Kidney epithelial cell (primary cell): ENCODE measurements around the gene ATP10B. TPM values are rescaled to one million over a fixed set of nuclear protein-coding genes. Genes with fewer than 3 reads are reported as not detected.

ENCODE experiments used
- DNase-seq: peaks from one replicate; pipeline ENCODE4 v3.0.0-alpha.2; 2010; ENCODE audit warnings: low read depth
- H3K27me3 ChIP-seq: 2 replicates; pipeline ENCODE4 v1.6.0; 2011; ENCODE audit warnings: low read length; ENCODE audit not compliant: control insufficient read depth, insufficient read depth
- H3K36me3 ChIP-seq: 2 replicates; pipeline ENCODE4 v1.5.1; 2011; ENCODE audit warnings: low read length; ENCODE audit not compliant: control insufficient read depth, insufficient read depth
- H3K4me3 ChIP-seq: 2 replicates; pipeline ENCODE4 v1.5.1; 2011; ENCODE audit warnings: low read depth, mild to moderate bottlenecking, control low read depth, low read length
- total RNA-seq: library from RNA; depleted of rRNA; stranded (reverse); fragments of >200 nt; gene quantifications from 2 replicates; pipeline ENCODE4 v1.2.3, GENCODE V29; 2015
- TF ChIP-seq, protein P1 (sequence below): IDR thresholded peaks from 2 replicates; pipeline ENCODE4 v1.5.1; 2011; ENCODE audit warnings: mild to moderate bottlenecking, moderate library complexity, low read length, control low read depth, inconsistent platforms; ENCODE audit not compliant: insufficient read depth, poor library complexity, severe bottlenecking

ATP10B gene
- total RNA-seq, 1 donor from 2014 or later = not detected

DNA sequence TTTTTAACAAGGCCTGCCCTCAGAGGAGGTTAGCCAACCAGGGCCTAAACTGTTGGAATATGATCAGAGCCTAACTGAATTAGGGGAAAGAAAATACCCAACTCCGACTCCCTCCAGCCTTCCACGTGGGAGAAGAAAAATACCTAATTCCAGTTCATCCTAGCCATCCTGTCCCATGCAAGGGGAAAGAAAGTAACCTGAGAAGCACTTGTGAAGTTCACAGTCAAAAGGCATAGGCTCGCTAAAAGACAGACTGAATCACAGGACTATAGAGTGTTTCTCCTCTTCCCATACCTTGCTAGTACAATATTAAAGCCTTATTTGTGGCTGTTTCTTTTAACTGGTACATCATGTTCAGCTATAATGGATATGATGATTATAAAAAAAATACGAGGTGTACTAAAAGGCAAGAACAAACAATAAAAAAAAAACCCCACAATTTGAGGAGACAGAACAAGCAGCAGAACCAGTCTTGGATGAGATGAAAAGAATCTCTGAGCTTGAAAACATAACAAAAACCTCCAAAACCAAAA, 18.0 kb upstream of the ATP10B start:
- TF ChIP-seq, protein P1, sequence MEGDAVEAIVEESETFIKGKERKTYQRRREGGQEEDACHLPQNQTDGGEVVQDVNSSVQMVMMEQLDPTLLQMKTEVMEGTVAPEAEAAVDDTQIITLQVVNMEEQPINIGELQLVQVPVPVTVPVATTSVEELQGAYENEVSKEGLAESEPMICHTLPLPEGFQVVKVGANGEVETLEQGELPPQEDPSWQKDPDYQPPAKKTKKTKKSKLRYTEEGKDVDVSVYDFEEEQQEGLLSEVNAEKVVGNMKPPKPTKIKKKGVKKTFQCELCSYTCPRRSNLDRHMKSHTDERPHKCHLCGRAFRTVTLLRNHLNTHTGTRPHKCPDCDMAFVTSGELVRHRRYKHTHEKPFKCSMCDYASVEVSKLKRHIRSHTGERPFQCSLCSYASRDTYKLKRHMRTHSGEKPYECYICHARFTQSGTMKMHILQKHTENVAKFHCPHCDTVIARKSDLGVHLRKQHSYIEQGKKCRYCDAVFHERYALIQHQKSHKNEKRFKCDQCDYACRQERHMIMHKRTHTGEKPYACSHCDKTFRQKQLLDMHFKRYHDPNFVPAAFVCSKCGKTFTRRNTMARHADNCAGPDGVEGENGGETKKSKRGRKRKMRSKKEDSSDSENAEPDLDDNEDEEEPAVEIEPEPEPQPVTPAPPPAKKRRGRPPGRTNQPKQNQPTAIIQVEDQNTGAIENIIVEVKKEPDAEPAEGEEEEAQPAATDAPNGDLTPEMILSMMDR = no peak
- no peak for DNase-seq
- H3K4me3 ChIP-seq = no peak overlapping the region
- H3K27me3 ChIP-seq = no peaks in the 10 kb centered on the region
- H3K36me3 ChIP-seq = no peaks in the 10 kb centered on the region

DNA sequence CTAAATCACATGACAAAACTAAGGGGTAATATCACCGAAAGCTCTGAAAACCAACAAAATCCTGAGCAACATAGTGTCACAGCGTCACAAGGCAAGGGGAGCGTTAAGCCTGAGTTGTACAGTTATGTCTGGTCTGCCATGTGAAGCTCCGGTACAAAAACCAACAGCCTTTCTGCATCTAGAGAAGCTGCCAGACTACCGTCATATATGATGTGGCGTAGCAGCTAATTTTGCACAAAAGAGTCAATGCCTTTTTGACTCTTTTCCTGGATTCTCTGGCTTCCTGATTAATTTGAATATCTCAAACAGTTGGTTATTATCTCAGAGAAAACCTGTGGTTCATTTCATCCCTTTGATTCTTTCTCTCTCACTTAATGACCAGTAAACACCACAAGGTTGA, 16.0 kb upstream of the ATP10B start:
- TF ChIP-seq, protein P1 = no peak
- H3K36me3 ChIP-seq = no peaks in the 10 kb centered on the region
- no peak for DNase-seq
- H3K27me3 ChIP-seq = no peaks in the 10 kb centered on the region
- no peak overlapping the region for H3K4me3 ChIP-seq

DNA sequence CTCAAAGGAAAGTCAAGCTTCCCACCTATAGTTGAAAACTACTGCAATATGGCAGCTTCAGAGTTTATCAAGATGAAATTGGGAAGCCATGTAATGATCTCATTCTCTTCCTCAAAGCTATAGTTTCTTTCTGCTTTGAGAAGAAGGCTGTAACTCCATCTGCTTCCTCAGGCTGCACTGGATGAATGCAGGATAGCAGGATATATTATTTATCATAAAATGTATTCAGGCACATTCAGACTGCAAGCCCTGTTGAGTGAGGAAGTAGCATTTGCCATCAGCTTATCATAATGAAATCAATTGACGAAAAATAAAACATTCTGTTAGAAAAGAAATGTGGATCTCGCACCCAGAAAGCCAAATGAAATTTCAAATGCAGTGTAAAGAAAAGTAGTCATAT, 560 bp downstream of the ATP10B start:
- Histone ChIP-seq H3K4me3 (no peak overlapping the region), H3K36me3 (no peaks in the 10 kb centered on the region), H3K27me3 (no peaks in the 10 kb centered on the region)
- no peak for DNase-seq
- TF ChIP-seq, protein P1 = no peak

DNA sequence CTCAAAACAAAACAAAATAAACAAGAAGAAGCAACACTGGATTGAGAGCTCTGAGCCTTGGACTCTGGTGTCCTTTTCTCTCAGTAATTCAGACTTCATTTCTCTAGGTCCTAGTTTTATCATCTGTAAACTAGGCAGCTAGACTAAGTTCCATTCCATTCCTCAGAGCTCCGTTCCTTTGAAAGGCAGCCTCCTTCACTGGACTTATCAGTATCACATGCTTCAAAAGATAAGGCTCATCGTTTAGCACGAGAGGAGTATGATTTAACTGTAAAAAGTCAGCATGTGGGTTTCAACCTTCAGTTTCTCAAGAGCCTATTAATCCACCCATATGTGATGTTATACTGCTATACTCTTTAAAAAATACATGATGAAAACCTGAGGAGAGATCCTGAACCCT, 1.6 kb downstream of the ATP10B start:
- TF ChIP-seq, protein P1 = no peak
- no peaks in the 10 kb centered on the region for H3K27me3 ChIP-seq
- DNase-seq = no peak
- H3K4me3 ChIP-seq = no peak overlapping the region
- no peaks in the 10 kb centered on the region for H3K36me3 ChIP-seq

DNA sequence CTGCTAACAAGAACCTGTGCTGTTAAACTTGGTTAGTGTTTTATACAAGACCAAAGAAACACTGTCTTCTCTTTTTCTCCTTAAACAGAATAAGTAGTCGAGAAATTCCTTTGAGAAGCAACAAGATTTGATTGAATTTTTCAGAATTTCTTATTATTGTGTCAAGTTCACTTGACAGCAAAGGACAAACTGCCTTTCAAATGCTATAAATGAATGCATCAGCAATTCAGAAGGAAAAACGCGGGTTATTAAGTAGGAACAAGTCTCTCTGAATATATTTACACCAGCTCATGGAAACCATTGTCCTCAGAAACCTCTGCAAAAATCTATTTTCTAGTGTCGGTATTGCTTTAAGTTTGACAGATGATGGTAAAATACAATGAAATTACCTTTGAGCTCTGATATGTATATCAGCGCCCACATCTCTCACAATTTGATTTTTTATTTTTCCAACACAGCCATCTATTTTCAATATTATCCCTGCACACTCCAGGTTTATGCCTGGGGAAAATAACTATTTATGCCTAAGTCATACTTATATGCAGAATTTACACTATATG, 4.4 kb downstream of the ATP10B start:
- no peak overlapping the region for H3K4me3 ChIP-seq
- TF ChIP-seq, protein P1 = no peak
- H3K27me3 ChIP-seq = no peaks in the 10 kb centered on the region
- DNase-seq = no peak
- H3K36me3 ChIP-seq = no peaks in the 10 kb centered on the region

GRCh38 chr5:160846642-160847041, 5.4 kb downstream of the ATP10B start:
- no peak overlapping the region for H3K4me3 ChIP-seq
- DNase-seq = no peak
- no peaks in the 10 kb centered on the region for H3K36me3 ChIP-seq
- no peaks in the 10 kb centered on the region for H3K27me3 ChIP-seq
- TF ChIP-seq, protein P1 = no peak
